ENCODE measurements around the gene ZNF710.

DNA sequence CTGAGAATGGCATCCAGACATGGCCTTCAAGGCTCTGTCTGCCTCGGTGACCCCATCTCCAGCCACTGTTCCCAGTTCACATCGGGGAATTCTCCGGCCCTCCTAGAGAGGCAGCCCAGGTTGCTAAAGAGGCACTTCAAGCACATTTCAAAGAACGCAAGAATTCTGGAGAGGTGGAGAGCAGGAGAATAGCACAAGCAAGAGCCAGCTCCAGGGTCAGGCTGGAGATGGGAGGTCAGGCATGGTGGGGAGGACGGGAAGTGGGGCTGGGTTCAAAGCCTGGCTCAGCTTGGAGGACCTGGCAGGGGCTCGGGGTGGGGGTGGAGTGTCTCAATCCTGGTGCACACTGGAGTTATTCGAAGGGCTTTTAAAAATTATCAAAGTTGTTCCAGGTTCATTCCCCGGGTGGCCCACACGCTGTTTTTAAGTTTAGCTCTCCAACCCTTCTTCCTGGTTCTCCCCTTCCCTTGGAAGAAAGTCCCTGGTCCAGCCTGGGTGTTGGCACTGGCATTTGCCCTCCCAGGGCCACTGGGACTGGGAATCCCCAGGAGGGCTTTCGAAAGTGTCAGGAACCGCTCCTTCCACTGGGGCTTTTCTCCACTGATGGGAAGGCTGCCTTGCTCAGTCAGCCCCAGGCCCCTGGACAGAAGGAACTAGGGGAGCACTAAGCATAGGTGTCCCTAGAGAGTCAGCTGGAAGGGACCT, 35.8 kb downstream of the ZNF710 start:
- TF ChIP-seq, protein P1, sequence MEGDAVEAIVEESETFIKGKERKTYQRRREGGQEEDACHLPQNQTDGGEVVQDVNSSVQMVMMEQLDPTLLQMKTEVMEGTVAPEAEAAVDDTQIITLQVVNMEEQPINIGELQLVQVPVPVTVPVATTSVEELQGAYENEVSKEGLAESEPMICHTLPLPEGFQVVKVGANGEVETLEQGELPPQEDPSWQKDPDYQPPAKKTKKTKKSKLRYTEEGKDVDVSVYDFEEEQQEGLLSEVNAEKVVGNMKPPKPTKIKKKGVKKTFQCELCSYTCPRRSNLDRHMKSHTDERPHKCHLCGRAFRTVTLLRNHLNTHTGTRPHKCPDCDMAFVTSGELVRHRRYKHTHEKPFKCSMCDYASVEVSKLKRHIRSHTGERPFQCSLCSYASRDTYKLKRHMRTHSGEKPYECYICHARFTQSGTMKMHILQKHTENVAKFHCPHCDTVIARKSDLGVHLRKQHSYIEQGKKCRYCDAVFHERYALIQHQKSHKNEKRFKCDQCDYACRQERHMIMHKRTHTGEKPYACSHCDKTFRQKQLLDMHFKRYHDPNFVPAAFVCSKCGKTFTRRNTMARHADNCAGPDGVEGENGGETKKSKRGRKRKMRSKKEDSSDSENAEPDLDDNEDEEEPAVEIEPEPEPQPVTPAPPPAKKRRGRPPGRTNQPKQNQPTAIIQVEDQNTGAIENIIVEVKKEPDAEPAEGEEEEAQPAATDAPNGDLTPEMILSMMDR (IDR thresholded peaks at IDR 0.05): no peak
- TF ChIP-seq EZH2phosphoT487 (IDR thresholded peaks at IDR 0.05; ENCODE audit: borderline replicate concordance, low read depth) (no peak), REST (IDR thresholded peaks at IDR 0.05; ENCODE audit: low read depth, low read length) (no peak), RFX5 (IDR thresholded peaks at IDR 0.05; ENCODE audit: low read length) (no peak), FOSL2 (IDR thresholded peaks at IDR 0.05; ENCODE audit: borderline replicate concordance, low read depth) (no peak), CHD2 (IDR thresholded peaks at IDR 0.05; ENCODE audit: low read length, partially characterized antibody) (no peak), FOXJ3 (CRISPR knock-in tag; IDR thresholded peaks at IDR 0.05) (no peak), SIN3A (IDR thresholded peaks at IDR 0.05; ENCODE audit: borderline replicate concordance, low read depth, low read length) (no peak), USF2 (IDR thresholded peaks at IDR 0.05; ENCODE audit: borderline replicate concordance, low read depth, low read length) (no peak)
